Measurements from ENCODE around the gene PROZ. TPM values are rescaled to one million over a fixed set of nuclear protein-coding genes. Genes with fewer than 3 reads are reported as not detected.

The PROZ gene
- total RNA-seq, 2 experiments from 2014 or later: not detected

- H3K27me3 Mint-ChIP-seq: peaks cover 4% of the 10 kb centered on the region
- ATAC-seq (ENCODE audit: low read depth) (no peak), DNase-seq (no peak)
- no peak overlapping the region for H3K27ac Mint-ChIP-seq
- POLR2A ChIA-PET: no interaction called here
- H3K4me3 Mint-ChIP-seq: no peak overlapping the region
- H3K36me3 Mint-ChIP-seq: no peaks in the 10 kb centered on the region
- peaks cover 2% of the 10 kb centered on the region for H3K4me1 Mint-ChIP-seq
- no peaks in the 10 kb centered on the region for H3K9me3 Mint-ChIP-seq
Measured at GRCh38 chr13:113116206-113116800, 42.1 kb upstream of the PROZ start.

GRCh38 chr13:113116871-113117271, 41.6 kb upstream of the PROZ start:
- peaks cover 2% of the 10 kb centered on the region for H3K4me1 Mint-ChIP-seq
- POLR2A ChIA-PET: no interaction called here
- no peaks in the 10 kb centered on the region for H3K9me3 Mint-ChIP-seq

GRCh38 chr13:113117335-113117872, 41.0 kb upstream of the PROZ start:
- ATAC-seq (ENCODE audit: low read depth): no peak
- Mint-ChIP-seq H3K36me3 (no peaks in the 10 kb centered on the region), H3K27ac (no peak overlapping the region), H3K4me1 (peaks cover 2% of the 10 kb centered on the region), H3K27me3 (peaks cover 4% of the 10 kb centered on the region), H3K9me3 (no peaks in the 10 kb centered on the region), H3K4me3 (no peak overlapping the region)
- POLR2A ChIA-PET: no interaction called here
- no peak for DNase-seq

More at GRCh38 chr13:113116871-113117271, 41.6 kb upstream of the PROZ start:
- Mint-ChIP-seq H3K27ac (no peak overlapping the region), H3K4me3 (no peak overlapping the region), H3K27me3 (peaks cover 4% of the 10 kb centered on the region), H3K36me3 (no peaks in the 10 kb centered on the region)
- ATAC-seq (ENCODE audit: low read depth) (no peak), DNase-seq (no peak)

GRCh38 chr13:113117911-113118260, 40.6 kb upstream of the PROZ start:
- Mint-ChIP-seq H3K4me3 (no peak overlapping the region), H3K27me3 (peaks cover 4% of the 10 kb centered on the region), H3K36me3 (no peaks in the 10 kb centered on the region), H3K27ac (no peak overlapping the region), H3K4me1 (peaks cover 2% of the 10 kb centered on the region), H3K9me3 (no peaks in the 10 kb centered on the region)
- ATAC-seq (ENCODE audit: low read depth) (no peak), DNase-seq (no peak)
- POLR2A ChIA-PET: no interaction called here

GRCh38 chr13:113118261-113119021, 40.0 kb upstream of the PROZ start:
- peaks cover 2% of the 10 kb centered on the region for H3K4me1 Mint-ChIP-seq
- POLR2A ChIA-PET: no interaction called here

GRCh38 chr13:113119166-113119821, 39.2 kb upstream of the PROZ start:
- no peak overlapping the region for H3K4me3 Mint-ChIP-seq
- H3K9me3 Mint-ChIP-seq: no peaks in the 10 kb centered on the region
- DNase-seq: no peak
- H3K27ac Mint-ChIP-seq: no peak overlapping the region
- POLR2A ChIA-PET: no interaction called here
- no peaks in the 10 kb centered on the region for H3K4me1 Mint-ChIP-seq
- H3K36me3 Mint-ChIP-seq: no peaks in the 10 kb centered on the region
- peaks cover under 1% of the 10 kb centered on the region for H3K27me3 Mint-ChIP-seq
- no peak for ATAC-seq (ENCODE audit: low read depth)

More at GRCh38 chr13:113118261-113119021, 40.0 kb upstream of the PROZ start:
- no peak overlapping the region for H3K4me3 Mint-ChIP-seq
- peaks cover 4% of the 10 kb centered on the region for H3K27me3 Mint-ChIP-seq
- DNase-seq (no peak), ATAC-seq (ENCODE audit: low read depth) (no peak)
- no peaks in the 10 kb centered on the region for H3K9me3 Mint-ChIP-seq
- no peaks in the 10 kb centered on the region for H3K36me3 Mint-ChIP-seq
- no peak overlapping the region for H3K27ac Mint-ChIP-seq

- no peak overlapping the region for H3K4me3 Mint-ChIP-seq
- no peak overlapping the region for H3K27ac Mint-ChIP-seq
- no peaks in the 10 kb centered on the region for H3K9me3 Mint-ChIP-seq
- H3K4me1 Mint-ChIP-seq: no peaks in the 10 kb centered on the region
- no peaks in the 10 kb centered on the region for H3K36me3 Mint-ChIP-seq
- no peaks in the 10 kb centered on the region for H3K27me3 Mint-ChIP-seq
- ATAC-seq (ENCODE audit: low read depth): no peak
- POLR2A ChIA-PET: no interaction called here
- DNase-seq: no peak
Measured at GRCh38 chr13:113119822-113120189, 38.6 kb upstream of the PROZ start.

GRCh38 chr13:113120300-113121182, 37.9 kb upstream of the PROZ start:
- no peaks in the 10 kb centered on the region for H3K4me1 Mint-ChIP-seq
- DNase-seq (no peak), ATAC-seq (ENCODE audit: low read depth) (no peak)
- no peak overlapping the region for H3K4me3 Mint-ChIP-seq
- H3K27me3 Mint-ChIP-seq: no peaks in the 10 kb centered on the region
- H3K27ac Mint-ChIP-seq: no peak overlapping the region
- no peaks in the 10 kb centered on the region for H3K36me3 Mint-ChIP-seq
- POLR2A ChIA-PET: no interaction called here
- no peaks in the 10 kb centered on the region for H3K9me3 Mint-ChIP-seq

- H3K27ac Mint-ChIP-seq: no peak overlapping the region
- no peak for DNase-seq
- no peaks in the 10 kb centered on the region for H3K36me3 Mint-ChIP-seq
- peaks cover 6% of the 10 kb centered on the region for H3K27me3 Mint-ChIP-seq
- no peak overlapping the region for H3K4me3 Mint-ChIP-seq
- ATAC-seq (ENCODE audit: low read depth): no peak
- POLR2A ChIA-PET: no interaction called here
- H3K4me1 Mint-ChIP-seq: no peaks in the 10 kb centered on the region
- H3K9me3 Mint-ChIP-seq: no peaks in the 10 kb centered on the region
Measured at GRCh38 chr13:113121183-113121927, 37.1 kb upstream of the PROZ start.

- POLR2A ChIA-PET: no interaction called here
- Mint-ChIP-seq H3K36me3 (no peaks in the 10 kb centered on the region), H3K4me3 (no peak overlapping the region), H3K27me3 (peaks cover 6% of the 10 kb centered on the region), H3K27ac (no peak overlapping the region), H3K9me3 (no peaks in the 10 kb centered on the region), H3K4me1 (no peaks in the 10 kb centered on the region)
- no peak for ATAC-seq (ENCODE audit: low read depth)
- no peak for DNase-seq
Measured at GRCh38 chr13:113121928-113122471, 36.4 kb upstream of the PROZ start.

- no peaks in the 10 kb centered on the region for H3K4me1 Mint-ChIP-seq
- ATAC-seq (ENCODE audit: low read depth) (no peak), DNase-seq (no peak)
- H3K4me3 Mint-ChIP-seq: no peak within 1 kb of the TSS
- peaks cover 13% of the 10 kb centered on the region for H3K27me3 Mint-ChIP-seq
- H3K36me3 Mint-ChIP-seq: no peaks in the 10 kb centered on the region
- no peak within 1 kb of the TSS for H3K27ac Mint-ChIP-seq
- POLR2A ChIA-PET: no interaction called here
- H3K9me3 Mint-ChIP-seq: no peaks in the 10 kb centered on the region
Measured at GRCh38 chr13:113122550-113123225, 35.8 kb upstream of the PROZ start, which contains the start of gene F10. Gene F10 (plus strand): TSS chr13:113122799. CDS start chr13:113122856, 57 bp downstream.

Measured in activated naive CD8-positive, alpha-beta T cell treated with anti-CD3 and anti-CD28 coated beads, Interleukin-2, amount 10 ng/mL, durations not matched to agents 7 days and 5 days (primary cell).